HG02970 (cell line): ENCODE data around the gene PREX1.

Experiments used
- ATAC-seq: cut with Tn5 transposase; IDR thresholded peaks from one replicate; pipeline ENCODE4 v1.9.1; 2021; ENCODE audit warnings: mild to moderate bottlenecking, moderate library complexity, moderate number of reproducible peaks; ENCODE audit not compliant: unreplicated experiment, low FRiP score

PREX1 gene

DNA sequence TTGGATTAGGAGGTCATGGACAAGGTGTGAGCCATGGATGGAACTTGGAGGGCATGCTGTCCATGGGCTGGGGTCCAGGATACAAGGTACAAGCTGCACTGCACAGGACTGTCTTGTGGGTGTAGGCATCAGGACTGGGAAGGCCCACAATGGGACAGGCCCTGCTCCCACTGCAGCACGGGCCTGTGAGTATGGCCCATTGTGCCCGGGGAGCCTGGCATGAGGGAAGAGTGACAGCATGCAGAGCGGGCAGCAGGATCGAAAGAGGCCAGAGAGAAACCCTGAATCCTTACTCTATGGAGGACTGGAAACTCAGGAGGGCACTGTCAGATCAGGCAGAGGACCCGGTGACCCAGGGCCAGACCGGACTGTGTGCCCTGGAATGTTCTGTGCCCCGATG lies 211.3 kb downstream of the PREX1 start:
- ATAC-seq: no peak

DNA sequence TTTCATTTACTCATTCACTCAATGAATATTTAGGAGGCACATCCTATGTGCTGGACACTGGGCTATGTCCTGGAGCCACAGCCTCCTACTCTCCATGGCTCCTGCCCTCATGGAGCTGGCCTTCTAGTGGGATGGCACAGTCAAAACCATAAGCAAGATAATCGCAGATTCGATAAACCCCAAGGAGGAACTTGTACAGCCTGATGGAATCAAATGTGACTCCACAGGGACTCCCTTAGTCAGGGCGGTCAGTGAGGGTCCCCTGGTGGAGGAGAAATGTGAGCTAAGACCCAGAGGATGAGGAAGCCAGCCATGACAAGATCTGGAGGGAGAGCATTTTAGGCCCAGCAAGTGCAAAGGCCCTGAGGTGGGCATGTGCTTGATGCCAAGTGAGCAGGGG lies 211.9 kb downstream of the PREX1 start:
- ATAC-seq: no peak

DNA sequence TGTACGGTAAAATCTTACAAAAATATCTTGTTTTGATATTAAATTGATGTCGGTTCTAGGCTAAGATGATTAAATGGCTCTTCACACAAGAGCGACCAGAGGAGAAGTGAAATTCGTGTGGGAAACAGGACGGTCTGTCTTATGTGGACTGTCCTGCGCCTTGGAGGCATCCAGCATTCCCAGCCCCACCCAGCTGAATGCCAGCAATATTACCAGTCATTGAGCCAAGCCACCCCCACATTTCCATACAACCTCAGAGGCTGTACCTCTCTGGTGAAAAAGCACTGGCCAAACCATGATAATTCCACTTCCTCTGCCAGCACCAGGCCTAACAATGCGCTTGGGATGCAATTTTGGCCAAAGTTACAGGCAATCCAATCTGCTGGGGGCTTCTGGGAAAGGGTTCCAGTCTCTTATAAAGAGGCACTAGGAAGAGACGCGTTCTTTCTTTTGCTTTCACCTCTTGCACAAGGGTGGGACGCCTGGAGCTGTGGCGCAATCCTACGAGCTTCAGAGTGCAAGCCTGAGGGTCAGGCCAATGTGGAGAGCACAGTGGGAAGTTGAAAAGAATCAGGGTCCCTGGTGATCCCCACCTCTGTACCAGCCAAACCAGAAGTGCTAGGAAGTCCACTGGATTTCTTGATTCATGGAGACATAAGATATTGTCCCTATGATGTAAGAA lies 213.1 kb downstream of the PREX1 start:
- no peak for ATAC-seq

DNA sequence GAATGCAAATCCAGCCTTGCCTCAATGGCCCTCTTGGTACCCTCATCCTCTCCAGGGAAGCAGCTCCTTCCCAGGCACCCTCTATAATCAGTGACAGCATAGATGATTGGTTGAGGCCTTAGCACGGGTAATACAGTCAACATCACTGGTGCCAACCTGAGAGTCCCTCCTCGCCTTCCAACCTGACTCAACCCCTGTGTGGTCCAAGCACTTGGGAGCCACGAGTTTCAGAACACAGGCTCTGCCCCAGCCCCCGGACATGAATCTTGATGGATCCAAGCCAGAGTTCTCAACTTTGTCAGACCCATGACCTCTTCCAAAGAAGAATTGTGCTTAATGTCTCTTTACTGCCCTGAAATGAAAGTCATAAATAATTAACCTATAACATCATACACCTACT lies 213.9 kb downstream of the PREX1 start:
- ATAC-seq: no peak

DNA sequence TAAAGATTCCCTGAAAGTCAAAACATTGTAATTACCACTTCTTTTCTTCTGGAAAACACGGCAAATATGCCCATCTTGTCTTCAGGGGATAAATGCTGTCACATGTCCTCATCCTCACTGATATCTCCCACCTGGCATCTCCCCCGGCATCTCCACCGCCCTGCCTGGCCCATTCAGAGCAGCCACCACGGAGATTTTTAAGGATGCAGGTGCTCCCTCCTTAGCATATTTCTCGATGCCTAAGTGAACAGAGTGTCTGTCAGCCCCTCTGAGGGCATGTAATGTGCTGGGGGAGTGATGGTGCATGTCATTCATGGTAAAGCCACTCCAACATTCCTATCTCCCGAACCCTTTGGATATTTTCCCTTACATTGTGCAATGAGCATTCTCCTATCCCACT lies 215.5 kb downstream of the PREX1 start:
- no peak for ATAC-seq

DNA sequence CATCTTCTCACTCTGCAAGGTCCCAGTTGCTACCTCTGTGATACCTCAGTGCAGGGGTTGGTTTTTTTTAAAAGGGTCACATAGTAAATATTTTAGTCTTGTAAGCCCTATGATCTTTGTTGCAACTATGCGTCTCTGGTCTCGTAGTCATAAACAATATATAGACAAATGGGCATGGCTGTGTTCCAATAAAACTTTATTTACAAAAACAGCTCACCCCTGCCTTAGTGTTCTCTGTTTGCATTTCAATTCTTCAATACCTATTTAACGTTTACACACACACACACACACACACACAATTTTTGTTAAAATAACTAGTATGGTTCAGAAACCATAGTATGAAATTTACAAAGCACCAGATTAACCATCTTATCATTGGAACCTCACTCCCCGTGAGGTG lies 216.8 kb downstream of the PREX1 start:
- ATAC-seq: no peak

DNA sequence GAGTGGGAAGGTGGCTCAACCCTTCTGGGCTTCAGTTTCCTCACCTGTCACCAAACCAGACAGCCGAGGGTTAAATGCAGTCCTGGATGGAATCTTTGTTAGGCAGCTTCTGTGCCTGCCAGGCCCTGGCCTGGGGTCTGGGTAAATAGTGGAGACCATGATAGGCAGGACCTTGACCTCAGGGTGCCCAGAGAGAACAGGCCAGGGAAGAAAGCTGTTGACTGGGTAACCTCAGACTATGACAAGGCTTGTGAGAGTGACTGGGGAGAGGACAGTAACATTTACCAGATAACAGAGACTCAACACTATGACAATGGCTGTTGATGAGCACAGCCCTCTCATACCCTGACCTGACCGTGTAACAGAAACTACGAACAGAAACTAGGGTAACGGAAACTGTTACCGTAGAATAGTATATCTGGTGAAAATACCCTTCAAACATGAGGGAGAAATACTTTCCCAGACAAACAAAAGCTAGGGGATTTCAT lies 218.3 kb downstream of the PREX1 start:
- ATAC-seq: peak; percentile 71

DNA sequence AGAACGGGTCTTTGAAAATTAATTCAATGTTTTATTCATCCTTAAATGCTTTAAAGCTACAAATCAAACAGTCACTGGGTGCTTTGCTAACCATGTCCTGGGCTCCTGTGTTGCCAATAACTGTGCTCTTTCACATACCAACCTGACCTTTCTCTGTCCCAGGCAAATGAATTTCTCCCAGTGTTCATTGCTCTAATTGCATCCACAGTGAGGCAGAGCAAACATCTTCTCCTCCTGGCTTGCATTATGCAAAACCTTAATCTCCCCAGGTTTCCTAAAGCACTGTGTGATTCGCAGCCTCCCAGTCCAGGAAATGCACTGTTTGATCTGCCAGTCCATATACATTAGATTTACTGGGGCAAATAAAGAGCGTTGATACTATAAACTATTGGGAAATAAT lies 219.0 kb downstream of the PREX1 start:
- ATAC-seq: no peak

DNA sequence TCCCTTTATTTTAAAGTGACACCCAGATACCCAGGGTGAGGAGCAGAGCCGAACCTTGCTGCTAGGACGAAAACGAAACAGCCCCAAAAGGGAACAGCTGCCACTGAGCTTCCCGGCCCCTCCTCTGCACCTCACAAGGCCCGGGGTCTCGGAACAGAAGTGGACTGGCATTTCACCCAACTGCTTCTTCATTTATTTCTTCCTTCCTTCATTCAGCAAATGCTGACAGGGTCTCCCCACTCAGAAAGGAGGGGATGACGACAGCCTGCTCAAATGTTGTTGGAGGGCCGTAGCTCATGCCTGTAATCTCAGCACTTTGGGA lies 220.3 kb downstream of the PREX1 start:
- ATAC-seq: no peak

DNA sequence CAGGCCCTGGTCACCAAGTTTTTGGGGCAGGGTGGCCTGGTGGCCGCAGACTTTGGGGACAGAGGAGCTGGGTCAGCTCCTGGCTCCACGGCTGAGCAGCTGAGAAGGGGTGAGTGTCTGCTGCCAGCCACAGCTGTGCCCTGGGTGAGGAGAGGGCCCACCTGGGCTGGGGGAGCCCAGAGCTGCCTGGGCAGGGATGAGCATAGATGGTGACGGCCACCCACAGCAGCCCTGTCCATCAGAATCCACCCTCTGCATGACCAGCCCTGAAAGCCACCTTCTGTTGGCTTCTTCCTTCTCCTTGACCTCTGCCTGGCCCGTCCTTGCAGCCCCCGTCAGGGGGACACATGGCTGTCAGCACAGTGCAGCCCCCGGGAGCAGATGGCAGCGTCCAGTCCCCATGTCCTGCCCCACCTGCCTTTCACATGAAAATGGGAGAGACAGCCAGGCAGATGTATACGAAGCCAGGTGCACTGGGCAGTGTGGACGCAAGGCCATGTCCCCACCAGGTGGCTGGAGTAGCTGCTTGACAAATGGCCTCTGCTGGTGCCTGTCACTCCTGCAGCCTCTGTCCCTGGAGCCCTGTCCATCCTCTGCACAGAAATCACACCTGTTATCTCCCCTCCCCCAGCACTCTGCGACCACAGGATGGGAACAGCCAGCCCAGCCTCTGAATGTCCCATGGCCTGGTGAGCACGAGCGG lies 220.8 kb downstream of the PREX1 start:
- no peak for ATAC-seq

DNA sequence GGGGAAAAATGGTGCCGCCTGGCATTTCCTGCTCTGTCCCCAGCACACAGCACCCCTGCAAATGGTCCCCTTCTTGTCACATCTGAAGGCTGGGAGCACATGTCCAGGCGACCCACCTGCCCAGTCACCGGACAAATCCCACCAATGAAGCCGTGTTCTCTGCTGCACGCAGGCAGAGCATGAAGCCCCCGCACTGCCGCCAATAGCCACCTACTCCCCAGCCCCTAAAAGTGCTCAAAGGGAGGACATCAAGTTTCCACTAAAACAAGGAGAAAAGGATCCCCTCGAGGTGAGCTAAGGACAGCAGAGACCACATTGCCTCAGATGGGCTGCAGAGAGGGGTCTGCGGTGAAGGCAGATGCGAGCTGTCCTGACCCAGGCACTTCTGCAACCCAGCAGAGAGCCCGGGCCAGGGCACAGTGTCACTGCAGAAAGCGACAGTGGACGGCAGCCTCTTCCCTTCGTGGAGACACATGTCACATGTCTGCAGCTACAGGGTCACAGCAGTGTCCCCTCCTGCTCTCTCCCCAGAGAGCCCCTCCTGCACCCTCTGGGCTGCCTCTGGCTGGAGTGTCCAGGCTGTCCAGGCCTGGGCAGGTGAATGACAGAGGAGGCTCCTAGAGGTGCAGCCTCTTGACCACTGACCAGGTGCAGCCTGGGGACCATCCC lies 221.5 kb downstream of the PREX1 start:
- no peak for ATAC-seq

DNA sequence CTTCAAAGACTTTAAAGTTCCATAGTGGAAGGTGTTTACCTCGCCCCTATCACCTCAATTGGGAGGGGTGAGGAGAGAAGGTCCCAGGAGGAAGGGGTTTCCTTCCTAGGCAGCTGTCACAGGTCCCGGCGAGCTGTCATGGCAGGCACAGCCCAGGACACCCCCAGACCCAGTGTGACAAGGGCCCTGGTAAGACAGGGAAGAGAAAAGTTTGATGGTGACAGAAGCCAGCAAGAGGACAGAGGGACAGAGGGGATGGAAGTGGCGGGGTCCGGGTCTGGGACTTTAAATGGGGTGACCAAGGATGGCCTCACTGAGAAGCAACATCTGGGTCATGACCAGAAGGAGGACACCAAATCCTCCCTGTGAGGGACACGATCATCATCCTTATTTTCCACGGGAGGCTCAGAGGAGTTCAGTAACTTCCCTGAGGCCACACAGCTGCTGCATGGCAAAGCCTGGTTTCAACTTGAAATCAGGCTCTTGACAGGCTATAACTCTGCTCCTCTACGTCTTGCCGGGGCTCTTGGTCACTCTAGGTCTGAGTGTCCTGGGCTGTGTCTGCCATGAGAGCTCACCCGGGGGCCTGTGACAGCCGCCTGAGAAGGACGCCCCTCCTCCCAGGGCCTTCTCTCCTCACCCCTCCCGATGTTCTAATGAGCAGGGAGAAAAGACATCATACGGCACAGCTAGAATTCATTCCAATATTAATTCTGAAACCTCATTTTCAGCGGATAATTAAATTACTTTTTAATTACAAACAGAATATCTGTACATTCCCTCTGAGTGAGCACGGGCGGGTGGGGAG lies 222.2 kb downstream of the PREX1 start:
- no peak for ATAC-seq

DNA sequence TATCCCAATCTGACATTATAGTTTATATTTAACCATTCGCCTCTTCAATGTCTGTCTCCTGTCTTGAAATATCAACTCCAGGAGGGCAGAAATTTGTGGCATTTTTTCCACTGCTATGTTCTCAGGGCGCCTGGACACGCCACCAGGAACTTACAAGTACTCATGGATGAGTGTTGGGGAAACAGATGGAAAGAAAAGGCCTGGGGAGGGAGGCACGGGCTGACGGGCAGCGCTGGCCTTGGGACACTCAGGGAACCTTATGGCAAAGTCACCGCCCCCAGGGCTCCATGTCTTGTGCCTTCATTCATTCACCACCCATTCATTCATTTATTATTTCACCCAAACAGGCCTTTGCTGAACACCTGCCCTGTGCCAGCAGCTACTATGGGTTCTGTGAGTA lies 222.9 kb downstream of the PREX1 start:
- no peak for ATAC-seq

DNA sequence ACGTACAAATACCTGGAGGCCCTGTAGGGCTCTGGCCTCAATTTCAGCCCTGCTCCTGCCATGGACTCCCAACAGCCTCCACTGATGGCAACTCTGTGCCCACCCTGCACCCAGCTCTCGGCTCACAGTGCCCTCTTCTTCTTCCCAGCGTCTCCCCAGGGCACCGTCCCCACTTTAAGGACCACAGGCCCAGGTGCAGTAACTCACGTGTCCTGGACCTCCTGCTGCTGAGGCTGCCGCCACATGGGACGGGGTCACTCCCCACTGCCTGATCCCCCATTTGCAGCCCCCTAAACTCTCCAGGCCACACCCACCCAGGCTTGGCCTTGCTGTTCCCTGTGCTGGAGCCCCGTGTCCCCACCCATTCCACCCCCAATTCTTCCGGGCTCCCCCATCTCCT lies 223.4 kb downstream of the PREX1 start:
- ATAC-seq: no peak

DNA sequence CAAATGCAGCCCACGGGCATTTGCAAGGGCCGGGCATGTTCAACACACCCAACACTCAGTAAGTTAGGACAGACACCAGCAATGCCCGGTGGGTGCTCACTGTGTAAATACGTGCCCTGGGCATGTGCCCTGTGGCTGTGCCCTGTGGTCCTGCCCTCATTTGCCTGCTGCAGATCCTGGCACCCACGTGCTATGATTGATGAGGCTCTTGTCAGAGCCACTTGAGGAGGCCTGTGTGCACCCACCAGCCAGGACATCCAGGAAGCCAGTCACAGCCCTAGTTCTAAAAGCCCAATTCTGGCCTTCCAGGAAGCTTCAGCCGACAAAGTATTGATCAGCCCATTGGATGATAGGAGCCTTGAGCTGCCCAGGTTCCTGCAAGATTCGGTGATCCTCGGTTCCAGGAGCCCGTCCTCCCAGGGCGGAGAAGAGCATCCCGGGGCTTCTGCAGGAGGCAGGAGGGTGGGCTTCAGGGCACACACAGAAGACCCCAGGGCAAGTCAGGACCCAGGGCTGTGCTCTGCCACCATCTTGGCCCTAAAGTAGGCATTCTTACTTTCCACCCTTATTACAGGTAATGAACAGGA lies 223.9 kb downstream of the PREX1 start:
- ATAC-seq: no peak

DNA sequence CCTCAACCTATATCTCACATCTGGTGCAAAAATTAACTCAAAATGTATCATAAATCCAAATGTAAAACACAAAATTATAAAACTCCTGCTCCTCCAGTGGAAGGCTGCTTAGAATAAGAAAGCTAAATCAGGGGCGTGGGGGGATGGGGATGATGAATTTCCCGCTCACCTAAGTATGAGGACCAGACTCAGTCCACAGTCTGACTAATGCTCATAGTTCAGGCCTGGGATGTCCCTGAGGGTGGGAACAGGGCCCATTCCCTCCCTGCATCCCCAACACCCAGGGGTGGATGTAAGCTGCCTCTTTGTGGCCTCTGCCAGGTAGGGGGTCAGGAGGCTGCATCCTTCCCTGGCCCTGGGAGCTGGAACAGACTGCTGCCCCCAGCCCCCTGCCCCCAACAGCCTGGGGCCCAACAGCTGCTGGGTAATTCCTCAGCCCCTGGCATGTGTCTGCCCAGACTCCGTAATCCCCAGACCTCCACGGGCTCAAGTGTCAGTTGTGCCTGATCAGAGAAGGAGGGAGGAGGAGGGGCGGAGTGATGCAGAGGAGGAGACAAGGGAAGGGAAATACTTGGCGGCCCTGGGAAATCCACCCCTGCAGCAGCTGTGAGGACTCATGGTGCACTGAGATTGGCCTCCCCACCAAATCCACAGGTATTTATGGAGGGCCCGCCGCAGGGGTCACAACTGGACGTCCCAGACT lies 224.5 kb downstream of the PREX1 start:
- no peak for ATAC-seq

DNA sequence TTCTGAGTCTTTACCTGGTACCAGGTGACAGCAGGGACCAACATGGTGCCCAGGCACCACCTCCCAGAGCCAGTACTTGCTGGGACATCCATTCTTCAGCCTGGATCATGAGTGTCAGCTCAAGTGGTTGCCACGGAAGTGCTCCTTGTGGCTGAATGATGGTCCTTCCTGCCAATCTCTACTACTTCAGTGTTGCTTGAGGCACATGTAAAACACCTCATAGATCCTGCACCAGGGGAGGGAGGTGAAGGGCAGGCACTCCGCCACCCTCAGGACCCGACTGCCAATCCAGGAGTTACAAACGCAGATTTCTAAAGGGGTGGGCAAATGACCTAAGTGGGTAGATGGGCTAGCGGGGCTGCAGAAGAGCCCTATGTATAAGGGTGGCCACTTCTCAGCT lies 226.0 kb downstream of the PREX1 start:
- ATAC-seq: no peak

DNA sequence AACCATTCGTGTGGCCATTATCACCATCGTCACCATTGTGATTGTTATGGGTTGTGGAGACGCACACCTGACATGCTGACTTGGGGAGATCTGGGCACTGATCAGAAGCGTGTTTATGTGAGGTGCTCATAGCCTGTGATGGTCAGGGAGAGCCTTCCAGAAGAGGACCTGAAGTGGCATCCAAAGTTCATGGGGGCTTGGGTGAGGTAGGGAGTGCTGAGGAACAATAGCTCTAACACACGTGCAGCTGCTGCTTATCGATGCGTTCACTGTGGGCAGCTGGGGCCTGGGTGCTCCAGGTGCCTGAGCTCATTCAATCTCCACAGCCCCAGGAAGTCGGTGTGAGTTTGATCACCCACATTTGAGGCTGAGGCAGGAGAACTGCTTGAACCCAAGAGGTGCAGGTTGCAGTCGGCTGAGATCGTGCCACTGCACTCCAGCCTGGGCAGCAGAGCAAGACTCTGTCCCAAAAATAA lies 227.3 kb downstream of the PREX1 start:
- ATAC-seq: no peak

DNA sequence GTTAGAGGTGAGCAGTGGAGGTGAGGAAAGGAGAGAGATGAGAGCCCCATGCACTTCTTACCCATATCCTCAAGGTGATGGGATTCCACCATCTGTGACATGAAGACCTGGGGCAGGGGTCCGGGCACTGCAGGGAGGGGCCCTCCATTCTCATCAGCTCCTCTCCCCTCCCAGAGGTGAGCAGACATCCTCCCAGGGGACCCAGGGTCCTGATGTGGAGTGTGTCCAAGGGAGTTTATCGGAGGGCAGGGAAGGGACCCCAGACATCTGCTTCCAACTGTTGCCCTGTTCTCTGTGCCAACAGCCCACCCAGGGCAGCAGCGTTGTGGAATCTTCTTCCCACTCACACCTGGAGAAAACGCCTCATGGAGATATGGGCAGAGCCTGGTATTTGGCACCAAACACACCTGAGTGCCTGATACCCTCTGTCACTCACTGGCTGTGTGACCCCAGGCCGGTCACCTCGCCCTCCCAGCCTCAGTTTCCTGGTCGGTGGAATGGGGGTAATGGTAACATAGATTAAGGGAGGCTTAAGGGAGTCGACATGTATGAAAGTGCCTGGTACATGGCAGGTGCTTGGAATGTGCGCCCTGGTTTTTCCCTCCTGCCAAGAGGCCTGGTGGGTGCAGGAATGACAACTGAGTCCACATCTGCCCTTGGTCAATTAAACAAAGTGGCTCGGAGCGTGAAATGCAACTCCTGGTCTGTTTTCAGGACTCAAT lies 227.9 kb downstream of the PREX1 start:
- ATAC-seq: no peak
